Fibroblast of lung (primary cell): Measurements from ENCODE around the gene ADAMTS14. TPM values are rescaled to one million over a fixed set of nuclear protein-coding genes. Genes with fewer than 3 reads are reported as not detected.
"Not testable (repeated sequence)": the region's sequence is repeated elsewhere in the genome, so short reads cannot be mapped to it uniquely, and the experiment has no call there.

Source experiments
- DNase-seq, 2 donors: peaks; one replicate each; pipeline versions ENCODE4 v3.0.0 to v3.0.0-alpha.2; 2010; ENCODE audit warnings: low read depth in 2 of 2
- H2AFZ ChIP-seq: 2 replicates; pipeline ENCODE4 v1.5.1; 2012; ENCODE audit warnings: low read length, control low read depth, inconsistent platforms
- H3K27ac ChIP-seq: 2 replicates; pipeline ENCODE4 v1.5.1; 2011; ENCODE audit warnings: low read length, control low read depth; ENCODE audit not compliant: insufficient read depth
- H3K27me3 ChIP-seq: 2 replicates; pipeline ENCODE4 v1.5.1; 2011; ENCODE audit warnings: mild to moderate bottlenecking, low read length; ENCODE audit not compliant: control insufficient read depth, insufficient read depth
- H3K36me3 ChIP-seq: 2 replicates; pipeline ENCODE4 v1.5.1; 2011; ENCODE audit warnings: low read length; ENCODE audit not compliant: control insufficient read depth, insufficient read depth
- H3K4me1 ChIP-seq: 2 replicates; pipeline ENCODE4 v1.5.1; 2011; ENCODE audit warnings: low read length; ENCODE audit not compliant: control insufficient read depth, insufficient read depth; ENCODE audit errors: extremely low read depth
- H3K4me2 ChIP-seq: 2 replicates; pipeline ENCODE4 v1.5.1; 2011; ENCODE audit warnings: low read length, control low read depth; ENCODE audit not compliant: insufficient read depth; ENCODE audit errors: extremely low read depth
- H3K4me3 ChIP-seq, 4 experiments: fragments of 200-600 bp in 1 of 4; sonication (generic) in 1 of 4; replicated peaks in 1 of 4; 2 replicates each; pipeline ENCODE4 v1.5.1; 2011 to 2016; ENCODE audit warnings: low read length in 4 of 4, low read depth in 3 of 4, mild to moderate bottlenecking in 3 of 4, control low read depth in 2 of 4, inconsistent platforms in 1 of 4, mixed read lengths in 1 of 4; ENCODE audit not compliant: insufficient read depth in 1 of 4; ENCODE audit errors: control extremely low read depth in 1 of 4
- H3K79me2 ChIP-seq: 2 replicates; pipeline ENCODE4 v1.5.1; 2012; ENCODE audit warnings: mild to moderate bottlenecking, low read length, inconsistent platforms; ENCODE audit not compliant: control insufficient read depth, insufficient read depth
- H3K9ac ChIP-seq: 2 replicates; pipeline ENCODE4 v1.5.1; 2011; ENCODE audit warnings: mild to moderate bottlenecking, low read length, control low read depth; ENCODE audit not compliant: insufficient read depth
- H3K9me3 ChIP-seq: 2 replicates; pipeline ENCODE4 v1.5.1; 2012; ENCODE audit warnings: low read depth, low read length; ENCODE audit not compliant: control insufficient read depth, insufficient read depth
- H4K20me1 ChIP-seq: 2 replicates; pipeline ENCODE4 v1.5.1; 2011; ENCODE audit warnings: low read length; ENCODE audit not compliant: control insufficient read depth, insufficient read depth; ENCODE audit errors: extremely low read depth
- CTCF ChIP-seq, 2 donors: IDR thresholded peaks in 1 of 2; conservative IDR thresholded peaks in 1 of 2; 1 replicate in 1 of 2; 2 replicates in 1 of 2; pipeline ENCODE4 v1.5.1; 2011 to 2012; ENCODE audit warnings: low read length in 2 of 2, control low read depth in 1 of 2, inconsistent platforms in 1 of 2, low read depth in 1 of 2, mild to moderate bottlenecking in 1 of 2
- EZH2 ChIP-seq: IDR thresholded peaks from 2 replicates; pipeline ENCODE4 v1.5.1; 2012; ENCODE audit warnings: low read length, control low read depth, mild to moderate bottlenecking; ENCODE audit errors: missing control alignments
- polyA plus RNA-seq, 2 donors: library from polyadenylated mRNA; depleted of rRNA in 1 of 2; stranded (reverse) in 1 of 2; unstranded in 1 of 2; fragments of >200 nt; gene quantifications; 2 replicates each; pipeline ENCODE4 v1.2.1, GENCODE V29; 2011 to 2012; ENCODE audit warnings: missing spikeins in 1 of 2
- total RNA-seq: library from RNA; depleted of rRNA; stranded (reverse); fragments of >200 nt; gene quantifications from 2 replicates; pipeline ENCODE4 v1.2.1, GENCODE V29; 2014

Gene ADAMTS14
- total and polyA plus RNA-seq, 2 donors (not counting 1 experiment from before 2014, with no cell fraction given) = 4.1 to 6.2 TPM

- peaks cover 2% of the 10 kb centered on the region for H3K27me3 ChIP-seq
- no peak for DNase-seq
- H2AFZ ChIP-seq = no peak overlapping the region
- H3K4me1 ChIP-seq = no peaks in the 10 kb centered on the region
- no peak overlapping the region for H3K4me3 ChIP-seq
- no peak overlapping the region for H3K9ac ChIP-seq
- no peak overlapping the region for H3K4me2 ChIP-seq
- H3K36me3 ChIP-seq = no peaks in the 10 kb centered on the region
- H4K20me1 ChIP-seq = no peaks in the 10 kb centered on the region
- H3K9me3 ChIP-seq = no peaks in the 10 kb centered on the region
- TF ChIP-seq EZH2 (no peak), CTCF (conservative IDR thresholded peaks at IDR 0.05 in 1 of 2, IDR thresholded peaks at IDR 0.05 in 1 of 2; ENCODE audit: low read depth in 1 of 2, low read length in 2 of 2) (no peak)
- H3K27ac ChIP-seq = no peak overlapping the region
- H3K79me2 ChIP-seq = no peaks in the 10 kb centered on the region
These were observed 91.3 kb downstream of the ADAMTS14 start for GRCh38 chr10:70763567-70763966.

GRCh38 chr10:70765794-70766594 is 93.7 kb downstream of the ADAMTS14 start:
- Histone ChIP-seq H3K27ac (no peak overlapping the region), H3K9me3 (no peaks in the 10 kb centered on the region), H3K79me2 (no peaks in the 10 kb centered on the region), H2AFZ (no peak overlapping the region), H3K36me3 (no peaks in the 10 kb centered on the region), H3K4me2 (no peak overlapping the region), H3K4me1 (no peaks in the 10 kb centered on the region), H3K4me3 (no peak overlapping the region), H3K27me3 (peaks cover 3% of the 10 kb centered on the region), H3K9ac (no peak overlapping the region), H4K20me1 (no peaks in the 10 kb centered on the region)
- no peak for DNase-seq
- TF ChIP-seq CTCF (conservative IDR thresholded peaks at IDR 0.05 in 1 of 2, IDR thresholded peaks at IDR 0.05 in 1 of 2; ENCODE audit: low read depth in 1 of 2, low read length in 2 of 2) = no peak
- no peak for TF ChIP-seq EZH2

- not testable (repeated sequence) for H3K27me3 ChIP-seq, H3K79me2 ChIP-seq, H4K20me1 ChIP-seq, H2AFZ ChIP-seq, H3K9me3 ChIP-seq, H3K4me1 ChIP-seq, H3K4me3 ChIP-seq, H3K9ac ChIP-seq, DNase-seq, H3K4me2 ChIP-seq, H3K27ac ChIP-seq, H3K36me3 ChIP-seq
These were observed 95.8 kb downstream of the ADAMTS14 start for GRCh38 chr10:70768026-70768685.
